ENCODE measurements around the gene FGF14. TPM values are rescaled to one million over a fixed set of nuclear protein-coding genes. Genes with fewer than 3 reads are reported as not detected.

FGF14 gene
- total and polyA plus RNA-seq, 8 donors = 0.42 to 2.4 (median 1.1) TPM

GRCh38 chr13:101792189-101792588 is 609.7 kb downstream of the FGF14 start:
- no peak for TF ChIP-seq CTCF (IDR thresholded peaks at IDR 0.05)

GRCh38 chr13:101785858-101786257 is 616.0 kb downstream of the FGF14 start:
- Histone ChIP-seq H3K27me3 (no peaks in the 10 kb centered on the region), H3K4me1 (no peaks in the 10 kb centered on the region), H3K9me3 (no peaks in the 10 kb centered on the region), H3K4me3 (no peak overlapping the region), H3K36me3 (no peaks in the 10 kb centered on the region), H3K27ac (no peak overlapping the region)
- 25 to 32% methylated on average over 1 of the region's 1 CpG for WGBS, 2 donors
- ATAC-seq (peak in 3 of 4 donors; percentile 53 to 84 (median 77)), DNase-seq (peak in 2 of 6 donors; percentile 10 to 37), FAIRE-seq (no peak)
- no peak for TF ChIP-seq CTCF (IDR thresholded peaks at IDR 0.05)
- intact Hi-C loops (cut with DNase I) = no loop called here

More at GRCh38 chr13:101792189-101792588, 609.7 kb downstream of the FGF14 start:
- 31 to 43% methylated on average over 1 of the region's 1 CpG for WGBS, 2 donors
- ATAC-seq (no peak), FAIRE-seq (no peak), DNase-seq (no peak)
- H3K4me1 ChIP-seq = no peaks in the 10 kb centered on the region
- no peaks in the 10 kb centered on the region for H3K27me3 ChIP-seq
- H3K27ac ChIP-seq = no peak overlapping the region
- no peaks in the 10 kb centered on the region for H3K36me3 ChIP-seq
- intact Hi-C loops (cut with DNase I) = no loop called here
- H3K9me3 ChIP-seq = no peaks in the 10 kb centered on the region
- H3K4me3 ChIP-seq = no peak overlapping the region

- no peak for FAIRE-seq
- no peaks in the 10 kb centered on the region for H3K36me3 ChIP-seq
Observed at GRCh38 chr13:101784313-101784712, 617.5 kb downstream of the FGF14 start.

GRCh38 chr13:101783554-101783953 is 618.3 kb downstream of the FGF14 start:
- ATAC-seq = no peak
- Histone ChIP-seq H3K27ac (no peak overlapping the region), H3K27me3 (no peaks in the 10 kb centered on the region), H3K36me3 (no peaks in the 10 kb centered on the region), H3K4me1 (no peaks in the 10 kb centered on the region), H3K9me3 (no peaks in the 10 kb centered on the region), H3K4me3 (no peak overlapping the region)
- intact Hi-C loops (cut with DNase I) = no loop called here
- TF ChIP-seq CTCF (IDR thresholded peaks at IDR 0.05) = no peak
- FAIRE-seq = no peak
- DNase-seq = no peak

More at GRCh38 chr13:101784313-101784712, 617.5 kb downstream of the FGF14 start:
- H3K27ac ChIP-seq = no peak overlapping the region
- H3K4me3 ChIP-seq = no peak overlapping the region
- H3K27me3 ChIP-seq = no peaks in the 10 kb centered on the region
- intact Hi-C loops (cut with DNase I) = no loop called here
- no peaks in the 10 kb centered on the region for H3K4me1 ChIP-seq
- no peak for ATAC-seq
- no peaks in the 10 kb centered on the region for H3K9me3 ChIP-seq
- TF ChIP-seq CTCF (IDR thresholded peaks at IDR 0.05) = no peak
- DNase-seq = no peak

GRCh38 chr13:101780211-101780610 is 621.6 kb downstream of the FGF14 start:
- H3K27me3 ChIP-seq = no peaks in the 10 kb centered on the region
- intact Hi-C loops (cut with DNase I) = no loop called here
- no peak overlapping the region for H3K4me3 ChIP-seq
- no peak overlapping the region for H3K27ac ChIP-seq
- no peaks in the 10 kb centered on the region for H3K36me3 ChIP-seq
- H3K4me1 ChIP-seq = no peaks in the 10 kb centered on the region
- DNase-seq = no peak
- no peaks in the 10 kb centered on the region for H3K9me3 ChIP-seq
- no peak for TF ChIP-seq CTCF (IDR thresholded peaks at IDR 0.05)
- no peak for FAIRE-seq
- no peak for ATAC-seq
